Measurements from ENCODE around the gene SLC44A1.

The SLC44A1 gene

GRCh38 chr9:105244003-105244733, at the start of gene SLC44A1:
SLC44A1 (plus strand) TSS chr9:105244651; CDS start chr9:105244869, 218 bp downstream.
- DNase-seq (ENCODE audit: low spot score), result peak; percentile 94

GRCh38 chr9:105195259-105195658, 49.2 kb upstream of the SLC44A1 start:
- no peak for DNase-seq (ENCODE audit: low spot score)

- no peak for DNase-seq (ENCODE audit: low spot score)
Observed at GRCh38 chr9:105198023-105198422, 46.4 kb upstream of the SLC44A1 start.

DNA sequence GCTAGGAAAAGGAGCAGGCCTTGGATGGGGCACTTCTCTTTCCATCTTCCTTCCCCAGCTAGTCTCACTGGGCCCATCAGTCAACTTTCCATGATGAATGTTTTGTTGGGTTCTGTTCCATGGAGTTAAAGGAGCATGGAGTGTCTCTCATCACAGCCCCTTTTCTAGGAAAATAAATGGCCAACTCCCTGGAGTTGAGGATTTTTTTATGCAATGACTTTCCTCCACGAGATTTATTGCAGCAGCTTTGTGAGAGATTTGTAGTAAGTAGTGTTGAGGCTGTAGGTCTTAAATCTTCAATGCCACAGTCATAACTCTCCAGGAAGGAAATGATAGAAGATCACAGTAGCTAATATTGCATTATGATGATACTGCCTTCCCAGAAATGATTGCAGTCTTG, 45.6 kb upstream of the SLC44A1 start:
- DNase-seq (ENCODE audit: low spot score), result no peak

DNA sequence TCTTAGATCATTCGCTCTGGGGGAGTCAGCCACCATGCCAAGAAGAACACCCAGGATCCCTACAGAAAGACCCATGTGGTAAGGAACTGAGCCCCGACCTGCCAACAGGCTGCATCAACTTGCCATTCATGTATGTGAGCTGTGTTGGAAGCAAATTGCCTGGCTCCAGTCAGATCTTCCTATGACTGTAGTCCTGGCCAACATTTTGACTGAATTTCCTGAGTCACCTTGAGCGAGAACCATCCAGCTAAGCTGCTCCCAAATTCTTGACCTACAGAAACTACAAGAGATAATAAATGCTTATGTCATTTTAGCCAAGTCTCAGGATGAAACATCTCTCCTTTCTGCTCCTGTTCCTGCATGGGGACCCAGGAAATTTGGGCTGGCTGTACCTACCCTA, 40.0 kb upstream of the SLC44A1 start:
- DNase-seq (ENCODE audit: low spot score), result no peak

DNA sequence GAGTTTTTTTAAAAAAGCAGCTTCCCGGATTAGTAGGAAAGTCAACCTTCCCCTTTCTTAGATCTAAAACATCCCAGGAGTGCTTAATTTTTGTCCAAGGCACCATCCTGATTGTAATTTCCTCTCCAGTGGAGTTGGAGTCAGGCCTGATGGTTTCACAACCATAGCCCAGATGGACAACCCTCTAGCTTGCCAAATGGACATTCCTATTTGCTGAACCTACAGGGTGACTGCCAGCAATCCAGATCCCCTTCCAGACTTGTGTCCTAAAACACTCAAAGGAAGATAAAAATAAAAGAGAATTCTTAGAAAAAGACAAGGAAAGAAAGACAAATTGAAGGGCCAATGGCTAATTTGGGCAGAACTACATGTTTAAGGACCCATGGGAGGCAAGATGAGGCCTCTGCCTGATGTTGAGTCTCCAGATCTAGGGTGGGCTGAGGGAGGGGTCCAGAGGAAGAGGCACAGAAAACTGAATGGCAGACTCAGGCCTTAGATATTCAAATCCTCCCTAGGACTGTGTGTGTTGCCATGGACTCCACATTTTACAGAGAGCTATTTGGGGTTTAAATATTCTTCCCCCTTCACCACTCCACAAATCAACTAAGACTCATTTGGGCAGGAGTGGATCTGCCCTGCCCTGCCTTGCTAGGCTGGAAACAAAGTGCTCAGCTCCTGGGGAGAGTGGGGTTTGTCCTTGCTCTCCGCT, 38.5 kb upstream of the SLC44A1 start:
- no peak for DNase-seq (ENCODE audit: low spot score)

GRCh38 chr9:105206496-105206820, 38.0 kb upstream of the SLC44A1 start:
- DNase-seq (ENCODE audit: low spot score), result no peak

GRCh38 chr9:105206821-105207699, 37.4 kb upstream of the SLC44A1 start:
- DNase-seq (ENCODE audit: low spot score), result no peak

GRCh38 chr9:105216440-105217178, 27.8 kb upstream of the SLC44A1 start:
- DNase-seq (ENCODE audit: low spot score), result no peak

GRCh38 chr9:105218673-105219072, 25.8 kb upstream of the SLC44A1 start:
- no peak for DNase-seq (ENCODE audit: low spot score)

- DNase-seq (ENCODE audit: low spot score), result no peak
Observed at GRCh38 chr9:105219291-105219805, 25.1 kb upstream of the SLC44A1 start.

GRCh38 chr9:105220451-105220850, 24.0 kb upstream of the SLC44A1 start:
- DNase-seq (ENCODE audit: low spot score), result no peak

DNA sequence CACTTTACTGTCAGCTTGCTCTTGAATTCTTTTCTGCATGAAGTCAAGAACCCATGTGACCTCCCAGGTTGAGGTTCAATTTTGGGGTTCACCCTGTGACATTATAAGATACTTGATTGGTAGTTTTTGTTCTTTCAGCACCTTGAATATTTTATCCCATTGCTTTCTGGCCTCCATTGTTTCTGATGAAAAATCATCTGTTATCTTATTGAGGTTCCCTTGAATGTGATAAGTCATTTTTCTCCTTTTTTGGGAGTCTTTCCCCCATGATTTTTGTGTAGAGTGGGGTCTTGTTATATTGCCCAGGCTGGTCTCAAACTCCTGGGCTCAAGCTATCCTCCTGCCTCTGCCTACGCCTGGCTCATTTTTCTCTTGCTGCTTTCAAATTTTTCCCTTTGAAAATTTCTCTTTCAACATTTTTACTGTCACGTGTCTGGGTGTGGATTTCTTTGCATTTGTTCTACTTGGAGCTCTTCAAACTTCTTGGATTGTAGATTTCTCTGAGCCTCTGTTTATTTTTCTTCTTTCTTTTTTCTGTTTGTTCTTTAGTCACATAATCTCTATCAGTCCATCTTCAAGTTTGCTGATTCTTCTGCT, 20.8 kb upstream of the SLC44A1 start:
- DNase-seq (ENCODE audit: low spot score), result no peak

DNA sequence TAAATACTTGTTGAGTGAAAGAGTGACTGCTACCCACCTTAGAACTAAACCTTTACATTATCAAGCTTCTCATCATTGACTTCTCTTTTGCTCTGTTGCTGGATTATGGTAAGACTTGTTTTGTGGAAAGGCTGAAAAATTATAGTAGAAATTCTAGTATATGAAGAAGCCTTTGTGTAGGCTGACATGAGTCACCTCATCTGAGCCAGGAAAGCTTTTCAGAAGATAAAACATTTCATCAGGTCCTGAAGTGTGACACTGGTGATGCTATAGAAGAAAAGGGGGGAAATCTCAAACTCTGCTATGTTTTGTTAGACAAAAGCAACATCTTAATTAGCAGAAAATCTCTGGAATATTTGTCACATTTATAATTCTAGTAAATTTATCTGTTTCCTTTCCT, 18.4 kb upstream of the SLC44A1 start:
- DNase-seq (ENCODE audit: low spot score), result no peak

GRCh38 chr9:105232207-105232606, 12.2 kb upstream of the SLC44A1 start:
- no peak for DNase-seq (ENCODE audit: low spot score)

- DNase-seq (ENCODE audit: low spot score), result no peak
Observed at GRCh38 chr9:105233873-105234272, 10.6 kb upstream of the SLC44A1 start.

- no peak for DNase-seq (ENCODE audit: low spot score)
Observed at GRCh38 chr9:105236261-105236660, 8.2 kb upstream of the SLC44A1 start.

DNA sequence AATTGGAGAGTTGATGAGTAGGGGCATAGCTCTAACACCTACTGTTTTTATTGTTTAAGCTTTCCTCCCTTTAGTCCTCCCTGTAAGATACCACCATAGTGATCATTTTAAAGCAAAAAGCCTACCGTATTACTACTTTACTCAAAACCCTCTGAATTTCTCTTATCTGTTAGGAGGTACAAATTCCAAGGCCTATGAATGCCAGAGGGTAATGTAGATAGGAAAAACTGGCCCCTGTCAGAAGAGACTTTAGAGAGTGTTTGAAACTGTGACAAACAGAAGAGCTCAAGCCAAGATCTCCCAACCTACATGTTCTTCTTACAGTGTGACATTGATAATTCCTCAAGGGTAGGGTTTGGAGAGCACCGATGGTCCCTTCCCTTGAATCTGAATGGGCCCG, 7.2 kb upstream of the SLC44A1 start:
- DNase-seq (ENCODE audit: low spot score), result no peak

DNA sequence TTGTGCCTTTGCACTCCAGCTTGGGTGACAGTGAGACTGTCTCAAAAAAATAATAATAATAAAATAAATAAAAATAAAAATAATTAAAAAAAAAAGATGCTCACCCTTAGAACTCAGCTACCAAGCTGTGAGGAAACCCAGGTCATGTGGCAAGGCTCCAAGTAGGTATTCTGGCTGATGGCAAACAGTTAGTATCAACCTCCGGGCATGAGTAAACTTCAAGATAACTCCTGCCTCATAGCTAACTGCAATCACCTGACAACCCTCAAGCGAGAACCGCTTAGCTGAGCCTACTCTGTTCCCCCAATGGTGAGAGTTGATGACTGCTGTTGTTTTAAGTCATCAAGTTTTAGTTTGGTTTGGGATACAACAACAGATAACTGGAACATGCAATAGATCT, 6.1 kb upstream of the SLC44A1 start:
- DNase-seq (ENCODE audit: low spot score), result no peak

DNA sequence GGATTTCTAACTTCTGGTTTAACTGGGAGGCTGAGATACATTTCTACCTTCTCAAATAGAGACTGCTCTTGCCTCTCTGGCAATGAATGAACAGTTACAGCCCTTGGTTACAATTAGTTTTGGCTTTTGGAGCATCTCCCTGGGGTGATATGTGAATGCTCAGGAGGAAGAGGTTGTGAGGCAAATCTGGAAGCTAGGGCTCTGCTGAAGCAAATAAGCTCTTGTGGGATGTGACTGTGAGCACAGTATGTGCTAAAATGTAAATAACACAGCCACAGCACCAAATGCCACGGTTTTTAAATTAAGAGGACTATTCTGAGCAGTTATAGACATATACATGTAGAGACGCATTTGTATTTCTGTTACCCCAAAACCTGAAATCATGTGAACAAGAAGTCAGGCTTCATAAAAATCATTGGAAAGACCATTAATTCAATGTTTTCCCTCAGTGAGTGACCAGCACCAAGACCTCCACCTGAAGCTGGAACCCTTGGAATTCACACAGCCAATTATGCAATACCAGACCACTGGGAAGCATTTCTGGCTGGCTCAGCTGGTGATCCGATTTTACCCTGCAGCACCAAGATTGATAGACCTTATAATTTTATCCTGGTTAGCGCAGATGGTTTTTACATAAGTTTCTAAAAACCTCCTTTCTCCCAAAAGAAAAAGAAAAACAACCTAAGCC, 3.0 kb upstream of the SLC44A1 start:
- DNase-seq (ENCODE audit: low spot score), result no peak

GRCh38 chr9:105242062-105242461, 2.4 kb upstream of the SLC44A1 start:
- DNase-seq (ENCODE audit: low spot score), result no peak
